H1 (cell line): ENCODE results near the gene RGL3. TPM values are rescaled to one million over a fixed set of nuclear protein-coding genes. Genes with fewer than 3 reads are reported as not detected.

ENCODE experiments used
- CTCF ChIA-PET: fragments of 300-600 bp; sonication (Branson Sonifier 250); formaldehyde crosslinking; loops from one replicate; lab custom pipeline; 2021; ENCODE audit not compliant: partially characterized antibody; lab: Charles Lee
- POLR2A ChIA-PET: fragments of 300-600 bp; sonication (Branson Sonifier 250); formaldehyde crosslinking; loops from one replicate; lab custom pipeline; 2021; ENCODE audit warnings: inconsistent platforms; ENCODE audit not compliant: partially characterized antibody; lab: Charles Lee
- DNase-seq, 2 experiments: peaks; one replicate each; pipeline versions ENCODE4 v3.0.0 to v3.0.0-alpha.2; 2010 to 2022; ENCODE audit warnings: low spot score in 2 of 2, low read depth in 1 of 2, mixed read lengths in 1 of 2
- FAIRE-seq: peaks from 2 replicates; lab custom pipeline; 2011; peaks lifted over from hg19 to GRCh38; lab: Jason Lieb, UNC
- H2AFZ ChIP-seq: 2 replicates; pipeline ENCODE4 v1.8.1; 2012; ENCODE audit warnings: low read length, inconsistent platforms
- H2AK5ac ChIP-seq: 2 replicates; pipeline ENCODE4 v1.6.1; 2013; ENCODE audit warnings: low read depth, low read length
- H2BK120ac ChIP-seq: replicated peaks from 2 replicates; pipeline ENCODE3; 2013; ENCODE audit warnings: low read depth, low read length, inconsistent platforms
- H2BK12ac ChIP-seq: 2 replicates; pipeline ENCODE4 v1.6.1; 2013; ENCODE audit warnings: low read depth, low read length
- H2BK15ac ChIP-seq: 2 replicates; pipeline ENCODE4 v1.6.1; 2013; ENCODE audit warnings: low read length
- H2BK20ac ChIP-seq: 2 replicates; pipeline ENCODE4 v1.6.1; 2013; ENCODE audit warnings: low read length
- H2BK5ac ChIP-seq: 2 replicates; pipeline ENCODE4 v1.6.1; 2013; ENCODE audit warnings: low read depth, low read length
- H3K14ac ChIP-seq: 2 replicates; pipeline ENCODE4 v1.6.1; 2013; ENCODE audit warnings: inconsistent platforms; ENCODE audit not compliant: insufficient read length
- H3K18ac ChIP-seq: 2 replicates; pipeline ENCODE4 v1.6.1; 2013; ENCODE audit warnings: low read length; ENCODE audit errors: extremely low read depth
- H3K23ac ChIP-seq: 2 replicates; pipeline ENCODE4 v1.6.1; 2013; ENCODE audit warnings: inconsistent platforms; ENCODE audit not compliant: insufficient read length
- H3K23me2 ChIP-seq: 2 replicates; pipeline ENCODE4 v1.6.1; 2013; ENCODE audit warnings: low read depth, low read length
- H3K27ac ChIP-seq: 2 replicates; pipeline ENCODE4 v1.6.1; 2011; ENCODE audit warnings: low read depth, low read length, inconsistent platforms
- H3K27me3 ChIP-seq, 4 experiments: replicated peaks in 1 of 4; 1 replicate in 1 of 4; 2 replicates in 3 of 4; pipeline versions ENCODE4 v1.6.1 to v1.8.1; 2011 to 2013; ENCODE audit warnings: low read length in 3 of 4, mild to moderate bottlenecking in 3 of 4, inconsistent platforms in 2 of 4, mixed read lengths in 2 of 4, moderate library complexity in 1 of 4; ENCODE audit not compliant: control insufficient read depth in 3 of 4, insufficient read depth in 3 of 4; ENCODE audit errors: extremely low read depth in 1 of 4
- H3K36me3 ChIP-seq, 4 experiments: 2 replicates each; pipeline versions ENCODE4 v1.6.1 to v1.8.1; 2011 to 2013; ENCODE audit warnings: mild to moderate bottlenecking in 4 of 4, low read length in 3 of 4, moderate library complexity in 2 of 4, control low read depth in 1 of 4, inconsistent platforms in 1 of 4; ENCODE audit not compliant: insufficient read depth in 4 of 4, control insufficient read depth in 2 of 4
- H3K4ac ChIP-seq: replicated peaks from 2 replicates; pipeline ENCODE3; 2013; ENCODE audit warnings: low read length, low read depth, mixed read lengths, inconsistent platforms; ENCODE audit not compliant: insufficient read length
- H3K4me1 ChIP-seq, 4 experiments: replicated peaks in 1 of 4; 1 replicate in 1 of 4; 2 replicates in 3 of 4; pipeline versions ENCODE4 v1.6.1 to v1.8.1; 2011 to 2013; ENCODE audit warnings: low read length in 3 of 4, inconsistent platforms in 2 of 4, mixed read lengths in 1 of 4; ENCODE audit not compliant: insufficient read depth in 4 of 4, control insufficient read depth in 3 of 4
- H3K4me2 ChIP-seq, 2 experiments: 2 replicates each; pipeline versions ENCODE4 v1.6.1 to v1.8.1; 2011 to 2013; ENCODE audit warnings: low read depth in 2 of 2, low read length in 2 of 2, control low read depth in 1 of 2, inconsistent platforms in 1 of 2, mild to moderate bottlenecking in 1 of 2; ENCODE audit not compliant: insufficient read depth in 1 of 2
- H3K4me3 ChIP-seq, 4 experiments: fragments of 200-600, 300-600 bp in 1 of 4; sonication (generic), shearing (Covaris generic), sonication (Bioruptor Twin) in 1 of 4; 2 replicates each; pipeline versions ENCODE4 v1.5.1 to v1.8.1; 2011 to 2016; ENCODE audit warnings: low read length in 4 of 4, low read depth in 3 of 4, control low read depth in 2 of 4, inconsistent platforms in 2 of 4, mild to moderate bottlenecking in 2 of 4, mixed read lengths in 1 of 4, moderate library complexity in 1 of 4; ENCODE audit not compliant: insufficient read depth in 2 of 4; ENCODE audit errors: extremely low read depth in 1 of 4
- H3K56ac ChIP-seq: replicated peaks from 2 replicates; pipeline ENCODE3; 2013; ENCODE audit warnings: low read depth, mild to moderate bottlenecking, mixed read lengths, low read length, inconsistent platforms; ENCODE audit not compliant: insufficient read length
- H3K79me1 ChIP-seq: 2 replicates; pipeline ENCODE4 v1.6.1; 2013; ENCODE audit warnings: low read depth, low read length, control low read depth
- H3K79me2 ChIP-seq, 2 experiments: 2 replicates each; pipeline versions ENCODE4 v1.6.1 to v1.8.1; 2012 to 2013; ENCODE audit warnings: low read length in 2 of 2, mild to moderate bottlenecking in 2 of 2, inconsistent platforms in 1 of 2; ENCODE audit not compliant: insufficient read depth in 2 of 2, control insufficient read depth in 1 of 2
- H3K9ac ChIP-seq, 4 experiments: replicated peaks in 1 of 4; 1 replicate in 1 of 4; 2 replicates in 3 of 4; pipeline versions ENCODE4 v1.6.1 to v1.8.1; 2011 to 2013; ENCODE audit warnings: low read depth in 3 of 4, low read length in 3 of 4, control low read depth in 2 of 4, mild to moderate bottlenecking in 2 of 4, moderate library complexity in 2 of 4, inconsistent platforms in 1 of 4; ENCODE audit errors: extremely low read depth in 1 of 4
- H3K9me3 ChIP-seq, 2 experiments: 2 replicates each; pipeline versions ENCODE4 v1.6.1 to v1.8.1; 2012 to 2013; ENCODE audit warnings: mild to moderate bottlenecking in 2 of 2, moderate library complexity in 2 of 2, control low read depth in 1 of 2, inconsistent platforms in 1 of 2, low read depth in 1 of 2, low read length in 1 of 2, mixed read lengths in 1 of 2; ENCODE audit not compliant: insufficient read depth in 2 of 2
- H4K20me1 ChIP-seq, 2 experiments: replicated peaks in 1 of 2; 2 replicates each; pipeline versions ENCODE3 to v1.8.1; 2011 to 2013; ENCODE audit warnings: inconsistent platforms in 2 of 2, low read length in 2 of 2, mild to moderate bottlenecking in 1 of 2; ENCODE audit not compliant: insufficient read depth in 2 of 2, control insufficient read depth in 1 of 2
- H4K5ac ChIP-seq: 2 replicates; pipeline ENCODE4 v1.6.1; 2013; ENCODE audit warnings: low read length, low read depth, mixed read lengths, inconsistent platforms; ENCODE audit not compliant: insufficient read length
- H4K8ac ChIP-seq: 2 replicates; pipeline ENCODE4 v1.8.0; 2013; ENCODE audit warnings: mild to moderate bottlenecking, moderate library complexity, low read length, inconsistent platforms; ENCODE audit not compliant: insufficient read depth; ENCODE audit errors: extremely low read depth
- H4K91ac ChIP-seq: replicated peaks from 2 replicates; pipeline ENCODE3; 2013; ENCODE audit warnings: low read length, mixed read lengths, inconsistent platforms; ENCODE audit not compliant: insufficient read length
- ATF3 ChIP-seq: IDR thresholded peaks from 2 replicates; pipeline ENCODE4 v1.6.1; 2011; ENCODE audit warnings: low read depth, mild to moderate bottlenecking, low read length; ENCODE audit not compliant: insufficient read depth
- BCL11A ChIP-seq, 2 experiments: IDR thresholded peaks; one replicate each; pipeline ENCODE4 v1.6.1; 2011; ENCODE audit warnings: low read depth in 2 of 2, low read length in 2 of 2, mild to moderate bottlenecking in 2 of 2
- CREB1 ChIP-seq: IDR thresholded peaks from 2 replicates; pipeline ENCODE4 v1.6.1; 2012; ENCODE audit warnings: inconsistent platforms
- HDAC2 ChIP-seq, 2 experiments: fragments of 300-600 bp in 1 of 2; sonication (generic) in 1 of 2; IDR thresholded peaks; 2 replicates each; pipeline ENCODE4 v1.6.1; 2011 to 2012; ENCODE audit warnings: low read depth in 2 of 2, low read length in 2 of 2, mild to moderate bottlenecking in 2 of 2, moderate library complexity in 2 of 2, borderline replicate concordance in 1 of 2, inconsistent platforms in 1 of 2
- HDAC6 ChIP-seq: IDR thresholded peaks from one replicate; pipeline ENCODE4 v1.7.1; 2012; ENCODE audit warnings: low read depth, mild to moderate bottlenecking, inconsistent platforms, low read length, moderate library complexity
- JUN ChIP-seq: IDR thresholded peaks from 2 replicates; pipeline ENCODE4 v1.6.1; 2011; ENCODE audit warnings: low read depth, mild to moderate bottlenecking, improper control_type of control experiment, low read length
- KDM4A ChIP-seq: IDR thresholded peaks from one replicate; pipeline ENCODE4 v1.7.1; 2012; ENCODE audit warnings: low read depth, mild to moderate bottlenecking, moderate library complexity, low read length, inconsistent platforms; ENCODE audit not compliant: severe bottlenecking
- MAX ChIP-seq: IDR thresholded peaks from 2 replicates; pipeline ENCODE4 v1.6.1; 2012; ENCODE audit warnings: inconsistent platforms
- NRF1 ChIP-seq: IDR thresholded peaks from 2 replicates; pipeline ENCODE4 v1.6.1; 2011; ENCODE audit warnings: mild to moderate bottlenecking, low read depth, low read length, improper control_type of control experiment
- SP4 ChIP-seq: IDR thresholded peaks from 2 replicates; pipeline ENCODE4 v1.6.1; 2012; ENCODE audit warnings: low read length, inconsistent platforms
- SRF ChIP-seq: IDR thresholded peaks from 2 replicates; pipeline ENCODE4 v1.6.1; 2011; ENCODE audit warnings: mild to moderate bottlenecking, low read depth, low read length, moderate library complexity
- TAF7 ChIP-seq: optimal IDR thresholded peaks from 2 replicates; pipeline ENCODE3; 2011; ENCODE audit warnings: low read depth, mild to moderate bottlenecking, inconsistent platforms, low read length, moderate library complexity, borderline replicate concordance
- TCF12 ChIP-seq: IDR thresholded peaks from 2 replicates; pipeline ENCODE4 v1.6.1; 2011; ENCODE audit warnings: low read depth, mild to moderate bottlenecking, low read length
- TEAD4 ChIP-seq: IDR thresholded peaks from 2 replicates; pipeline ENCODE4 v1.6.1; 2012; ENCODE audit warnings: low read depth, low read length, inconsistent platforms, mixed read lengths
- WGBS, 2 experiments: shearing (Covaris generic) in 1 of 2; methylation state at CpG; one replicate each; pipeline versions ENCODE4 v1.1.6 to v1.1.7; 2013 to 2015; ENCODE audit warnings: low lambda C conversion rate in 2 of 2, mixed read lengths in 2 of 2, inconsistent platforms in 1 of 2, low coverage in 1 of 2, missing lambda C conversion rate in 1 of 2; ENCODE audit not compliant: insufficient replicate concordance in 2 of 2, insufficient coverage in 1 of 2, insufficient read length in 1 of 2; ENCODE audit errors: extremely low coverage in 1 of 2, missing lambda C conversion rate in 1 of 2; 5-methylcytosine and 5-hydroxymethylcytosine counted together
- polyA plus RNA-seq, 7 experiments: library from polyadenylated mRNA; depleted of rRNA in 3 of 7; stranded (reverse) in 5 of 7; unstranded in 2 of 7; fragments of >200 nt in 5 of 7; fragments of 200-250 nt in 2 of 7; gene quantifications; 1 replicate in 5 of 7; 2 replicates in 1 of 7; 4 replicates in 1 of 7; pipeline versions ENCODE4 v1.2.1 to v1.2.3, GENCODE V29; 2011 to 2013; ENCODE audit warnings: missing spikeins in 2 of 7, mixed read lengths in 2 of 7
- total RNA-seq: library from RNA; stranded (reverse); fragmentation: NEBNext Ultra II Directional; extraction: Animal tissue kit (Norgen Biotek cat#: 25700); gene quantifications from 2 replicates; pipeline ENCODE4 v1.2.1, GENCODE V29; 2021

The RGL3 gene
- total and polyA plus RNA-seq, 2 of the 8 experiments (the other 6 are each of a cell fraction or from before 2014, with no cell fraction given), result 36.9 to 40.9 TPM

DNA sequence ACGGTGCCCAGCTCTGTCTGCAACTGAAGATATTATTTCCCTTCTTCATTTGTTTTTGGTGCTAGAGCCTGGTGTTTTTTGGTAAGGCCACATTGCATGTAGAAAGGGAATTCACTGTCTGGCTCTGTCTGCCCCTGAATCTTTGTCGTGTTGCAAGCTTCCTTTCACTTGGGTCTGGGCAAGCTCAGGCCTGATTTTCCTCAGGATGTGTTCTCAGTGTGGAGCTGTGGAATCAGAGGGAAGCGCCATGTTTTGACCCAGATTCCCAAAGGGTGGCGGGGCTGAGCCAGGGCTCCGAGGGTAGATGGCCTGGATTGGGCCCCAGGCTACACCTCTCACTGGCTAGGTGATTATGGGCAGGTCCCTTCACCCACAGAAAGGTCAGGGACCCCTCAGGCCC, 24.9 kb upstream of the RGL3 start:
- CTCF ChIA-PET, result interaction anchor here (0.6 to 13.0 kb wide), 11 partner anchors 8 to 169 kb away, joined by 3 to 192 read pairs (median 3); partner anchors contain the start of genes EPOR, PRKCSH, RGL3 and SWSAP1
- H3K36me3 ChIP-seq, result peaks cover 25 to 60% (median 48%) of the 10 kb centered on the region in 4 experiments

More for the DNA sequence above, 24.9 kb upstream of the RGL3 start:
- H3K27ac ChIP-seq, result no peak overlapping the region
- H4K20me1 ChIP-seq, result peaks cover 9 to 20% of the 10 kb centered on the region in 2 experiments
- H3K79me1 ChIP-seq, result peaks cover 2% of the 10 kb centered on the region; the same call in 1 of the 2 replicates
- H3K4me2 ChIP-seq, result no peak overlapping the region
- H4K91ac ChIP-seq, result no peak overlapping the region
- no peak overlapping the region for H3K4me3 ChIP-seq
- H2BK12ac ChIP-seq, result no peak overlapping the region
- no peak overlapping the region for H3K18ac ChIP-seq
- no peaks in the 10 kb centered on the region for H3K79me2 ChIP-seq
- no peak overlapping the region for H4K8ac ChIP-seq
- H3K23me2 ChIP-seq, result no peaks in the 10 kb centered on the region
- no peaks in the 10 kb centered on the region for H3K9me3 ChIP-seq
- H3K27me3 ChIP-seq, result no peaks in the 10 kb centered on the region
- DNase-seq, result no peak
- H3K4ac ChIP-seq, result no peak overlapping the region
- H2BK5ac ChIP-seq, result no peak overlapping the region
- H3K14ac ChIP-seq, result no peak overlapping the region
- H2BK15ac ChIP-seq, result no peak overlapping the region
- TF ChIP-seq HDAC2 (IDR thresholded peaks at IDR 0.05; ENCODE audit: borderline replicate concordance in 1 of 2, low read depth in 2 of 2, low read length in 2 of 2) (no peak), ATF3 (no peak), TCF12 (no peak), TEAD4 (no peak), KDM4A (no peak), NRF1 (no peak), BCL11A (IDR thresholded peaks at IDR 0.05; ENCODE audit: low read depth in 2 of 2, low read length in 2 of 2) (no peak), SRF (no peak), SP4 (no peak), CREB1 (no peak), HDAC6 (no peak), TAF7 (no peak), MAX (no peak), JUN (no peak)
- H3K23ac ChIP-seq, result no peak overlapping the region
- H3K56ac ChIP-seq, result no peak overlapping the region
- H2AK5ac ChIP-seq, result no peak overlapping the region
- no peak overlapping the region for H4K5ac ChIP-seq
- no peak overlapping the region for H2AFZ ChIP-seq
- FAIRE-seq, result no peak
- no peak overlapping the region for H3K9ac ChIP-seq
- POLR2A ChIA-PET, result interaction anchor here (0.9 to 2.0 kb wide), 8 partner anchors 9 to 83 kb away, joined by 3 to 5 read pairs (median 4); partner anchors contain the start of genes EPOR, ODAD3, PRKCSH and RGL3
- no peaks in the 10 kb centered on the region; a peak in 2 of 7 replicates for H3K4me1 ChIP-seq
- H2BK20ac ChIP-seq, result no peak overlapping the region
- no peak overlapping the region for H2BK120ac ChIP-seq
- 92% methylated on average over 5 of the region's 5 CpGs; no CpG with 5 or more reads in 1 of the 2 experiments for WGBS, 2 experiments
